Measurements from ENCODE around the gene GET4.
A peak's percentile ranks its signal among the peaks of the same experiment; 100 is the strongest.

The GET4 gene, protein sequence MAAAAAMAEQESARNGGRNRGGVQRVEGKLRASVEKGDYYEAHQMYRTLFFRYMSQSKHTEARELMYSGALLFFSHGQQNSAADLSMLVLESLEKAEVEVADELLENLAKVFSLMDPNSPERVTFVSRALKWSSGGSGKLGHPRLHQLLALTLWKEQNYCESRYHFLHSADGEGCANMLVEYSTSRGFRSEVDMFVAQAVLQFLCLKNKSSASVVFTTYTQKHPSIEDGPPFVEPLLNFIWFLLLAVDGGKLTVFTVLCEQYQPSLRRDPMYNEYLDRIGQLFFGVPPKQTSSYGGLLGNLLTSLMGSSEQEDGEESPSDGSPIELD

DNA sequence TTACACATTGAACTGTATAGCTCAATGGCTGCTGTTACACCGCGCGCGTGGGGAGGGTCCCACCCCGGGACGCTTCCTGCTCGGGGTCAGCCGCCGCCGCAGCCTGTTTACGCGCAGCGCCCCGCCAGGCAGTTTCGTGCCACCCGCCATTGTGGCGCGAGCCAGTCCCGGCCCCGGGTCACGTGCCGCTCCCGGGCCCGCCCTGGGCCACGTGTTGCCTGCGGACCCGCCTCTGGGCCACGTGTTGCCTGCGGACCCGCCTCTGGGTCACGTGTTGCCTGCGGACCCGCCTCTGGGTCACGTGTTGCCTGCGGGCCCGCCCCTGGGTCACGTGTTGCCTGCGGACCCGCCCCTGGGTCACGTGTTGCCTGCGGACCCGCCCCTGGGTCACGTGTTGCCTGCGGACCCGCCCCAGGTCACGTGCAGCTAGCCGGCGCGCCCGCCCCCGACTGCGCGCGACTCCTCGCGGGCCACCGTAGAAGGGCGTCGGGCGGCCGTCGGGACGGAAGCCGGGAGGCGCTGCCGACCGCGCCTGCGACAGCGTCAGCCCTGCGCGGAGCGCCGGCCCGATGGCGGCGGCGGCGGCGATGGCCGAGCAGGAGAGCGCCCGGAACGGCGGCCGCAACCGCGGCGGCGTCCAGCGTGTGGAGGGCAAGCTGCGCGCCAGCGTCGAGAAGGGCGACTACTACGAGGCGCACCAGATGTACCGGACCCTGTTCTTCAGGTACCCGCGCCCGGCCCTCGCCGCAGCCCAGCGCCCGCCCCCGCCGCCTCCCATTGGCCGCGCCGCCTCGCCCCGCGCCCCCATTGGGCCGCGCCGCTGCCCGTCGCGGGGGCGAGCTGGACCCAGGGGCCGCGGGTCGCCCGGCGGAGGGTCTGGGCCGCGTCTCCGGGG lies at the start of gene GET4:
TSS of gene GET4 (plus strand) at position 478 of the 895 bp plus-strand sequence. CDS start at position 570, 92 bp downstream.
- DNase-seq (ENCODE audit: low read depth) = peak; percentile 85

DNA sequence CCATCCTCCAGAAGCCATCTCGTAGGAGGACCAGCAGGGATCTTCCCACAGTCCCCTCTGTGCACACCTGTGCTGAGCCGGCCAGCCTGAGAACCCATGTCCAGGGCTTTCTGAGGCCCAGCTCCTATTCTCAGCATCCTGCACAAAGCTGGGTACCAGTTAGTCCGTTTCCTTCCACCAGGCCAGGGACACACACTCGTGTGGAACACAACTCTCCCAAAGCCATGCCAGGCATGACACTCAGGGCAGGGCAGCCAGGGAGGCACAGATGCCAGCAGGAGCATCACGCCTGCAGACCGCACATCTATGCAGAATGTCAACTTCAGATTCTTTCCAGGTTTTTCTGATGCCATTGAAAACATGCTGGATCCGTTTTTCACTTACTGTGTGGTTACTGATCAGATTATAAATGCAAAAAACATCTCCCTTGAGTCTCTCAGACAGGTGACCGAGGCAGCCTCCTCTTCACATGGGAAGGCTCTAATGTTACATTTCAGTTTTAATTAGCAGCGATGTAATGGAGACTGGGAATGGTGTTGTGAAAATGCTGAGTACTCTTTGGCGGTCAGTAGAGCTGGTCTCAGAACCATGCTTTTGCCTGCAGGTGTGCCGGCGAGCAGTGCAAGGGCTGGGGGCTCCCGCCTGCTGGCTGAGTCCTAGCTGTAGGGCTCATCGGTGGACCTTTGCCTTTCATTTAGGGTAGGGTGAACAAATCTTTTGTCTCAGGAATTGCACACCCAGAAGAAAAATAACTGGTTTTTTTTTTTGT lies 47.4 kb upstream of the GET4 start:
- no peak for DNase-seq (ENCODE audit: low read depth)

DNA sequence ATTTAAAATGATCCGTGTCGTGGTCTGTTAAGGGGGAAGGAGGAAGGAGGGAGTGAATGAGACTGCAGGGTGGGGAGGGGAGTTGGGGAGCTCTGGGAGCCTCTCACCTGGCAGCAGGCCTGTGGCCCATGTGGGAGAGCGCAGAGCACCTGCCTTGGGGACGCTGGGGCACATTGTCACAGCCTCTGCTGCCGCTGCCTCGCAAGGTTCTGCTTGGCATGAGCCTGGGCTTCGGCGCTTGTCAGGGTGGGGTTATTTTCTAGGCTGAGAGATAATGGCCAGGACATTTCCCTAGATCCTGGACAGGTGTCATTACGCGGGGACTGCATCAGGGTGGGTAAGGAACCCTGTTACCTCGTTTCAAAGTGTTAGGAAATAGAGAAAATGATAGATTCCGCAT lies 46.3 kb upstream of the GET4 start:
- DNase-seq (ENCODE audit: low read depth) = no peak

DNA sequence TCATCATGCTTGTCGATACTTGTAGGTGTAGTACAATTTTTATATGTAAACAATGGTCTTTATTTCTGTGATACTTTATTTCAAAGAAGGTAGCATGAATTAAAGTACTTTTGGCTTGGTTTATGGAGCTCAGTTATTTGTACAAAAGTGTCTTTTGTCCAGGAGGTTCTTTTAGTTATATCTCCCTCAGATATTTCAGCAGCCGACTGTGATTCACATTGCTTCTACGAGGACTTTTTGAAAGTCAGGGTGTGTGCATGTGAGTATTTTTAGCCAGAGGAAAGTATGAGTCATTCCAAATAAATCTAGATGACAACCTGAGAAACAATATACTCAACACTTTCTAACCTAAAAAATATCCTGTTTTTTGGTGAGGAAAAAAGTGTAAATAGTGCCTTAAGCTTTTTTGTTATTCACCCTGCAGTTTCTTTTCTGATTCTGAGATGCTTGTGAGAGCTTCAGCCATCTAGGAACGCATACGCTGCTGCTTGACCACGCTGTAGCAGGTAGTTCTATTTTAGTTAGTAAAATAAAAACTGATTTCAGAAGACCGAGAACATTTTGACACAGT lies 44.7 kb upstream of the GET4 start:
- DNase-seq (ENCODE audit: low read depth) = peak; percentile 90

DNA sequence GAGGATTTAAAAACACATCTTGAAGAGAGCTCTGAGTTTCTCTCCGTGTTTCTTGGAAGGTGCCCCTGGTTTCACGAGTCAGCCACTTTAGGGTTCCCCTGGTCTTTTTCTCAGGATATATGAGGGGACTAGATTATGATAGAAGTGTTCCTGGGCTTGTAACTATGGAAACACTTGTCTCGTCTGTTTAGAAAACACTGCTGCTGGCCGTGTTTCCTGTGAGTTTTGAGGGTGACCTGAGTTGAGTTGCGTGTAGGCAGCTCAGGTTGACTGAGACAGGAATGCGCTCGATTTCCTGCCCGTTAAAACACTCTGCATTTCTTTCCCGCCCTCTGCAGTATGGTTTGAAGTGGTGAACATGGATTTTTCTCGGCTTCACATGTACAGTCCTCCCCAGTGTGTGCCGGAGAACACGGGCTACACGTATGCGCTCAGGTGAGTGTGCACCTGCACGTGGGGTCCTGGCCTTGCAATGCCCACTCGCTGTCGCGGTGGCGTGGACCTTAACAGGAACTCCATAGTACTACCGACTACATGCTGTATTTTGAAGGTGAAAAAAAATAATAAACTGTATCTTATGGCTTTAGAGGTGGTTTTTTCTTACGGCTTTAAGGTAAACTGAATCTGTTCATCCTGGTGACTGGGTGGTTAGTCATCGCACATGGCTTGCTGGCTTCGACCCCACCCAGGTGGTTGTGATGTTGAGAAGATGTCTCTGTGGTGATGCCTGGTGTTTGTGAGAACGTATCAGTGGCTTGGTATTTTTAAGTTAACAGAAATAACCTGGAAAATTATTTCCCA lies 44.0 kb upstream of the GET4 start, which contains the start of gene SUN1:
TSS of gene SUN1 (plus strand) at position 310 of the 801 bp plus-strand sequence. CDS start at position 359, 49 bp downstream.
- no peak for DNase-seq (ENCODE audit: low read depth)

DNA sequence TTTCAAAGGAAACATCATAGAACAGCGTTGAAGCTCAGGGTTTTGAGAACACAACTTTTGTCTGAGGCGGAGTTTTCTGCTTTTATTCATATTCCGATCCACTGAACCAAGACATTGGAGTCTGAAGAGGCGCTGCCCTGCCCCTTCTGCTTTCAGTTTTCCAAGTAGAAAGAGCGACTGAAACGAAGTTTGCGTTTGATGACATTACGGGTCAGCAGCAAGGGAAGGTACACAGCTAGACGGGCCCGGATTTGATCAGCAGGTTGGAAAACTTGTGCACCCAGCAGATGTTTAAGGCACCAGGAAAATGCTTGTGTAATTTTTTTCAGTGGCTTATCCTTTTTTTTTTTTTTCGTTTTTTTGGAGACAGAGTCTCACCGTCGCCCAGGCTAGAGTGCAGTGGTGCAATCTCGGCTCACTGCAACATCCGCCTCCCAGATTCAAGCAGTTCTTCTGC lies 43.4 kb upstream of the GET4 start:
- DNase-seq (ENCODE audit: low read depth) = no peak

DNA sequence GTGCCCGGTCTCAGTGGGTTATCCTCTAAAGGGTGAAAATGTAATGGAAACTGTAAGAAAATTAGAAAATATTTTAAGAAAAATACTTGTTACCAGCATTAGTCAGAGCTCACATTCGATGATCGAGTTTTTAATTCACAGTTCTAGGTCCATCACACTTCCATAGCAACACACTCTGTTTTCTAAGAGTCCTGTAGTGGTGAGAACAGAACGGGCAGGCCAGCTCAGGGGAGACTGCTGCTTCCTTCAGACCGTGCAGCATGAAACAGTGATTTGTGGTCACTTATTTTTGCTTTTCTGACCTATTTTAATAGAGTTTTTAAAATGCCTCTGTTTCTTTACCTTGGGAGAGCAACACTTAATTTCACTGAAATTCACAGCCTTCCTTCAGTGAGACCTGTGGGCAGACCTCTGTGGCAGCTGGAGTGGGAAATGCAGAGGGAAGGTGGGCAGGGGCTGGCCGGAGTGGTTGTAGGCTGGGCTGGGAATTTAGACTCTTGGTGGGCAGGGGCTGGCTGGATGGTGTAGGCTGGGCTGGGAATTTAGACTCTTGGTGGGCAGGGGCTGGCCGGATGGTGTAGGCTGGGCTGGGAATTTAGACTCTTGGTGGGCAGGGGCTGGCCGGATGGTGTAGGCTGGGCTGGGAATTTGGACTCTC lies 42.6 kb upstream of the GET4 start:
- DNase-seq (ENCODE audit: low read depth) = no peak

DNA sequence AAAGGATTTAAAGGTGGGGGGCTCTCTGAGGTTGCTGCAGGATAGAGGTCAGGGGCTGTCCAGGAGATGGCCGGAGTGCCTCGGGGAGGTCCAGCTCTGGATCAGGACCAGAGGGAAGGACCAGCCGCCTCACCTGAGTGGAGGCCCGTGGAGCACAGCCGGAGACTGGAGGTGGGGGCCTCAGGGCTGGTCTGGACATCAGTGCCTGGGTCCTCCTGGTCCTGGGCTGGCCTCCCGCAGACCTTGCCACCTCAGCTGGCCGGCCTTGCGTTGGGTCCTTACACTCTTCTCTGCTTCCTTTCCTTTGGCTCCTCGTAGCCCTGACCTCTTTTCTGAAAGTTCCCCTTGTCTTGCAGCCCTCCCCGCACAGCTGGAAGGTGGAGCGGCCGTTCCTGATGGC lies 42.1 kb upstream of the GET4 start:
- no peak for DNase-seq (ENCODE audit: low read depth)

DNA sequence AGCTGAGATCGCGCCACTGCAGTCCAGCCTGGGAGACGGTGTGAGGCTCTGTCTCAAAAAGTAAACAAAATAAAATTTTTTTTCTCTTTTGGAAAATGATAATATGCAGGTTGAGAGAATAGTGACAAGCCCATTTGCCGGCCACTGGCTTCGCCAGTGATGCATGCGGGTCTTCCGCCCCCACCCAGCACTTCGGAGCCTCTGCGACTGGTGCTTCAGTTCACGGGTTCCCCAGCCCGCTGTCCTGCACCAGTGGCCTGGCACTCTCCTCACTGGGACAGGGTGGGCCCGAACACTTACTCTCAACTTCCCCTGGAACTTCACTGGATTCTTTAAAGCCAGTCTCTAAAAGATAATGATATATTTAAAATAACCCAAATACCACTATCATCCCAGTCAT lies 41.3 kb upstream of the GET4 start:
- no peak for DNase-seq (ENCODE audit: low read depth)

DNA sequence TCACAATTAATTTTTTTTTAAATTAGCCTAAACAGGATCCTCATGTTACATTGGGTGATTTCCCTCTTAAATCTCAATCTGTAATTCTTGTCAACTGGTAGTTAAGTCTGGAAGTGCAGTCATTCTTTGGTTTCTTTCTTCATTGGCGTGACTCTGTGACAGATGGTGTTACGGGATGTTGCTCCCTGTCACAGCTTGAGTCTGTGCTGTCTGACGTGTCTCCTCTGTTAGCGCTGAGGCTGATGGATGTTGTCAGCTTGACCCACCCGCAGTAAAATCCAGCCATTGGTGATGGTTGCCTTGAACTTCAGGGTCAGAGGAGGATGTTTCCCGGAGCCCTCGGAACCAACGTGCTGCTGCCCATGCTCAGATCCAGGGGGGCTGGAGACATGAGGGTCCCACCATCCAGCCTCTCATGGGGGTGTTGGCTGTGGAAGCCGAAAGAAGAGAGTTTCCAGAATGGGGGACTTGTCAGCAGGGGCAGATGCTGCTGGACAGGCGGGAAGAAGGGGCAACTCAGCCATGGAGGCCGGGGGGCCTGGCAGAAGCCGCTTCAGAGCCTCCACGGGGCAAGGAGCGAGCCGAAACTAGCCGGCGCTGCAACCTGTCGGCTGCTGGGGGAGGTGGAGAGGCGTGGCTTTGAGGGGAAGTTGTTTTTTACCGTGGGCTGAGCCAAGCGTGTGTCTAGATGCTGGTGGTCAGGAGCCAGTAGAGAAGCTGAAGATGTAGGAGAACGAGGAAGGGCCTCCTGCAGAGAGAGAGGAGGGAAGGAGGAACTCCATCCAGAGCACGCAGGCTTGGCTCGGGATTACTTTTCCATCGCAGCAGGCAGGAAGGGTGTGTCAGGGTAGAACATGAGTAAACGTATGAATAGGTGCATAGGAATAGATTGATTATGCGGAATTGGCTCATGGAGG lies 40.6 kb upstream of the GET4 start:
- no peak for DNase-seq (ENCODE audit: low read depth)

DNA sequence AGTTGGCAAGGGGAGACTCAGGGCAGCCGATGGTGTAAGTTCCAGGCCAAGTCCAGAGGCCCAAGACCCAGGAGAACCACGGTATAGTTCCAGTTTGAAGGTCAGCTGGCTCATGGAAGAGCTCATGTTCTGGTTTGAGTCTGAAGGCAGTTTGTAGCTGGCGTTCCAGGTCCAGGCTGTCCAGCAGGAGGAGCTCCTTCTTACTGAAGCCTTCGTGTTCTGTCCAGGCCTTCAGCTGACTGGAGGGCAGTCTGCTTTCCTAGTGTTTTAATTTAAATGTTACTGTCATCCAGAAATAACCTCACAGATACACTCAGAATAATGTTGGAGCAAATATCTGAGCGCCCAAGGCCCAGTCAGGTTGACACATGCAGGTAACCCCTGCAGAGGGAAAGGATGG lies 39.9 kb upstream of the GET4 start:
- no peak for DNase-seq (ENCODE audit: low read depth)

DNA sequence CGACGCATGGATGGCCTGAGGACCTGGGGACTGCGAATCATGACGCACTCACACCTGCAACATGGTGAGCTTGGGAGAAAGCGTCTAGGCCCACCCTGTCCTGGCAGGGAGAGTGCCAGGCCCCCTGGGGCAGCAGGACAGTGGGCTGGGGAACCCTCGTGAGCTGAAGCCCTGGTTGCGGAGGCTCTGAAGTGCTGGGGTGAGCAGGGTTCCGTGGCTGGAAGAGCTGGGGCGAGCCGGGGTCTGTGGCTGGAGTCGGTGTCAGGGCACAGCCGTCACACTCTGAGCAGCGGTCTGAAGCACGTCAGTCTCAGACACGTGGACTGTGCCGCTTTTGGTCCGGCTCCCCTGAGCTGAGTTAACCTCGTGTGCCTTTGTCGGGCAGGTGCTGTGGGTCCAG lies 39.4 kb upstream of the GET4 start:
- no peak for DNase-seq (ENCODE audit: low read depth)

DNA sequence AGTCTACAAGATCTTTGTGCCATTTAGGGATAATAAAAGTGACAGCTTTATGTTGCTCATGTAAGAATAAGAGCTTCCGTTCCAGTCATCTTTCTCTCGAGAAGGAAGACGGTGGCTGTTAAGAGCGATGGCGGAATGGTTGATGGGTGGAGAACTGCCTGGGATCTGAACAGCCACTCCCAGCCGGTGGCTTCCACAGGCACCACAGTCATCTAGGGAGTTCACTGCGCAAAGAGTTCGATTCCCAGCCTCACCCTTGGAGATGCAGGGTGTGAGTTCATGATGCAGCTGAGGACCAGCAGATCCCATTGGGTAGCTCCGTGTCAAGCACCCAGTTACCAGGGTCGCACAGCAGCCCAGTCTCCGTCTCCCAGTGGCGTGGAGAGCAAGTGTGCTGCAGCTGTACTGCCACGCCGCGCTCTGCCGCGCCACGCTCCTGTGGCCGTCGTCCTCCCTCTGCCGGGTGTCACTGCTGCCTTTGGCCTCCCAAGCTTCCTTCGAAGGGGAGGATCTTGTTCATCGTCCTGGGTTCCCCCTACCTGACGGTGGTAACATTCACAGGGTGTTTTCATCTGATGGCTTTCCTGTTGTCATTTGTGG lies 36.3 kb upstream of the GET4 start:
- DNase-seq (ENCODE audit: low read depth) = no peak

DNA sequence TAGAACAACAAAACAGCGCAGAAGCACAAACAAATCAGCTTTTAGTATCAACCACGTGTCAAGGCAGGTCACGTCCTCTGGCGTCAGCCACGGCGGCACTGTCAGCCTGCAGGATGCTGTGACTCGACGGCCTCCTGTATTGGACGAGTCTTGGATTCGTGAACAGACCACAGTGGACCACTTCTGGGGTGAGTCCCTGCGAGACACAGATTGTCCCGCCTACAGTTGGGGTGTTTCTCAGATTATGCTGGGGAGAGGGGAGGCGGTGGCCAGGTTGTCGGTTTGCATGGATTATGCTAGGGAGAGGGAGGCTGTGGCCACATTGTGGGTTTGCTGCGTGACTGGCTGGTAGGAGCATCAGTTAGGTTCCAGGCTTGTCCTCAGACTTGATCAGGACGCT lies 34.4 kb upstream of the GET4 start:
- no peak for DNase-seq (ENCODE audit: low read depth)

DNA sequence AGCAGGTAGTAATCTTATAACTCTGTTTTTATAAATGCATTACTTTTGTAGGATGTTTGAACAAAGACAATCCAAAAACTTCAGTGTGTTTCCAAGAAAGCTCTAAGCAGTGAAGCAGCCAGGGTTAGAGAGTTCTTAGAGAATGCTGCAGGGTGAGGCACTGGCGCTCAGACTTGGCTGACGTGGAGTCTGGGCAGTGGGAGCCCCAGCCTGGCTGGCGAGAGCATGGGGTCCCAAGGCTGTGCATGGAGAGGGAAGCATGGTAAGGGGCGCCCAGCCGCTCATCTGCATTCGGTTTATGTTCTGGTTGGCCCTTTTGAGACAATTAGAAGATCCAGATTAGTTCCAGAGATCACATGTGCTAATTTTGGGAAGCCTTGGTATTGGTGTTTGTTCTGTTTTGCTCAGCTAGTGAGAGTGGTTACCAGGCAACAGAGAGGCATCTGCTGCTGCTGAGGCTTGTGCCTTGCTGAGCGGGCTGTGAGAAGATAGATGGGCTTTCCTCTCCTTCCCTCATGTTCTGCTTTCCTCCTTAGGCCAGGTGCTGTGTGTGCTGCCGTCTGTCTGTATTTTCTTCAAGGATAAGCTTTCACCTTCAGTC lies 33.8 kb upstream of the GET4 start:
- DNase-seq (ENCODE audit: low read depth) = no peak

DNA sequence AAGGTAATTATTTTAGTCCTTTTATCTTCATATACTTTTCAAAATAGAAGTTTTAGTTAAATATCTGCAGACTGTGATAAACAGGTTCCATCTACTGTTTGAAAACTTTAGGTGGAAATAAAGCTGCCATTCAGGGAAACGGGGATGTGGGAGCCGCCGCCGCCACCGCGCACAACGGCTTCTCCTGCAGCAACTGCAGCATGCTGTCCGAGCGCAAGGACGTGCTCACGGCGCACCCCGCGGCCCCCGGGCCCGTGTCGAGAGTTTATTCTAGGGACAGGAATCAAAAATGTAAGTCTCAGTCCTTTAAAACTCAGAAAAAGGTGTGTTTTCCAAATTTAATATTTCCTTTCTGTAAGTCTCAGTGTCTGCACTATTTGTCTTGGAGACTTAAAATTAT lies 33.1 kb upstream of the GET4 start:
- no peak for DNase-seq (ENCODE audit: low read depth)

DNA sequence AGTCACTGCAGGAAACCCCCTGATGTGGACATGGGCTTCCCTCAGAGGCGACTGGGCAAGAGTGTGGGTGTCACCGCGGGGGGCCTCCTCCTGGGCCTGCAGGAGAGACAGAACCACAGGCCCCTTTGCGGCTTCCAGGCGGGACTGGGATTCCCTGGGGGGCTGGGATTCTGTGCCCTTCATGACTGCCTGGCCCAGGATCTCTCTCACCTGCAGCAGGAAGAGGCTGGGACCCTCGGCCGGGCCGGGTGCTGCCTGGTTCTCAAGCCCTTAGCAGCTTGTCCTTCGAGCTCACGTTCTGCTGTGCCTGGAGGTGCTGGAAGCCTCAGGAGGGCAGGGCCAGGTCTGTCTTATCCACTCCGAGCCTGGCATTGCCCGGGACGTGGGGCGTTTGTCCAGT lies 32.3 kb upstream of the GET4 start:
- no peak for DNase-seq (ENCODE audit: low read depth)

DNA sequence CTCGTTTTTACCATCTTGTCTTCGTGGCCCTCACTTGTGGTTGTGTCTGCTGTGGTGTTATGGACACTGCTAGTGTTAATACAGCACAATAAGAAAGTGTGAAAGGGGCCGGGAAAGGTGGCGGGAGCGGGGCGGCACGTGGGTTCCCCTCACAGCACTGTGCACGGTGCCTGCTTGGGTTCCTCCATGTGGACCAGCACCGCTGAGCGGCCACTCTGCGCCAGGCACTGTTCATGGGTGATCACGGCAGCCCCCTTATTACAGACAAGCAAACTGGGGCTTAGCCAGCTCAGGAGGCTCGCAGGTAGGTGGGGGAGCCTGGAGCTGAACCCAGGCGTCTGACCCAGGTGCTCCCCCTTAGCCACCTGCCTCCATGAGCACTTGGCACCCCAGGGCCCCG lies 31.8 kb upstream of the GET4 start:
- no peak for DNase-seq (ENCODE audit: low read depth)

DNA sequence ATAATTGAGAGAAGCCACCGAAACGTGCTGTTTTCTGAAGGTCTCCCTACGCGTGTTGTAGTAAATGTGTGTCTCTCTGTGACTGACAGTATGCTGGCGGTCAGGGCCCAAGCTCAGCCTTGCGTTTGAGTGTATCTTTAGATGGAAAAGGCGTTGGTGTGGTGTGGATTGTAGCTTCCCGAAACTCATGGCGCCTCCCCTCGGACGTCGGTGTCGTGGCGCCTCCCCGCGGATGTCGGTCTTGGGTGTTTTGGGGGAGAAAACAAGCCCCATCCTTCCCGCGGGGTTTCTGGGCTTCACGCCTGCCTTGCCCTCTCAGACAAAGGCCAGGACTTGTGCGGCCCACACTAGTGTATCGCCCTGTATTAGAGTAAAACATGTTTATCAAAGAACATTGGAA lies 31.3 kb upstream of the GET4 start:
- no peak for DNase-seq (ENCODE audit: low read depth)

Data from stromal cell of bone marrow (primary cell).